Hepatocyte (in vitro differentiated cells): ENCODE data around the gene DNAJC5. TPM values are rescaled to one million over a fixed set of nuclear protein-coding genes. Genes with fewer than 3 reads are reported as not detected.

ENCODE experiments used
- DNase-seq: peaks from one replicate; pipeline ENCODE4 v3.0.0-alpha.2; 2016; ENCODE audit warnings: low spot score
- H2AFZ ChIP-seq: fragments of 200-600 bp; sonication (generic); 2 replicates; pipeline ENCODE4 v1.6.0; 2016; ENCODE audit warnings: antibody characterized with exemption, mild to moderate bottlenecking
- H3K27ac ChIP-seq: fragments of 200-600 bp; sonication (generic); 2 replicates; pipeline ENCODE4 v1.5.1; 2016; ENCODE audit warnings: mild to moderate bottlenecking
- H3K27me3 ChIP-seq: fragments of 200-600 bp; sonication (generic); 2 replicates; pipeline ENCODE4 v1.6.1; 2016
- H3K36me3 ChIP-seq: fragments of 200-600 bp; sonication (generic); replicated peaks from 2 replicates; pipeline ENCODE4 v1.5.1; 2016; ENCODE audit warnings: low read depth; ENCODE audit not compliant: insufficient read depth
- H3K4me1 ChIP-seq: fragments of 200-600 bp; sonication (generic); 2 replicates; pipeline ENCODE4 v1.5.1; 2016; ENCODE audit warnings: mild to moderate bottlenecking, moderate library complexity; ENCODE audit not compliant: insufficient read depth
- H3K4me2 ChIP-seq: fragments of 200-600 bp; sonication (generic); 2 replicates; pipeline ENCODE4 v1.6.0; 2016
- H3K4me3 ChIP-seq: fragments of 200-600 bp; sonication (generic); 2 replicates; pipeline ENCODE4 v1.5.1; 2016; ENCODE audit warnings: mild to moderate bottlenecking
- H3K79me2 ChIP-seq: fragments of 200-600 bp; sonication (generic); 2 replicates; pipeline ENCODE4 v1.6.0; 2017; ENCODE audit warnings: mild to moderate bottlenecking
- H3K9me2 ChIP-seq: fragments of 200-600 bp; sonication (generic); replicated peaks from 2 replicates; pipeline ENCODE4 v1.6.0; 2017; ENCODE audit warnings: mild to moderate bottlenecking; ENCODE audit not compliant: insufficient read depth
- H3K9me3 ChIP-seq: fragments of 200-600 bp; sonication (generic); 2 replicates; pipeline ENCODE4 v1.5.1; 2016; ENCODE audit warnings: low read depth, mild to moderate bottlenecking
- H4K20me1 ChIP-seq: fragments of 200-600 bp; sonication (generic); 2 replicates; pipeline ENCODE4 v1.6.0; 2016; ENCODE audit warnings: mild to moderate bottlenecking; ENCODE audit not compliant: insufficient read depth, poor library complexity, severe bottlenecking
- EZH2 ChIP-seq: fragments of 200-600 bp; sonication (generic); IDR thresholded peaks from 2 replicates; pipeline ENCODE4 v1.6.1; 2016; ENCODE audit warnings: antibody characterized with exemption, mild to moderate bottlenecking, borderline replicate concordance
- EZH2phosphoT487 ChIP-seq: fragments of 200-600 bp; sonication (generic); IDR thresholded peaks from one replicate; pipeline ENCODE4 v1.6.1; 2018; ENCODE audit warnings: antibody characterized with exemption, mild to moderate bottlenecking, low read depth, moderate library complexity; ENCODE audit not compliant: unreplicated experiment, severe bottlenecking
- WGBS: methylation state at CpG from one replicate; pipeline ENCODE4 v1.1.6; 2016; ENCODE audit warnings: low lambda C conversion rate; ENCODE audit errors: missing lambda C conversion rate; 5-methylcytosine and 5-hydroxymethylcytosine counted together
- polyA plus RNA-seq: library from polyadenylated mRNA; unstranded; fragments of >200 nt; fragmentation: Nextera tagmentation; extraction: Ambion mirVana; gene quantifications from 2 replicates; pipeline ENCODE4 v1.2.1, GENCODE V29; 2016
- total RNA-seq: library from RNA; depleted of rRNA; stranded (reverse); fragments of >200 nt; gene quantifications from 2 replicates; pipeline ENCODE4 v1.2.3, GENCODE V29; 2014
- TF ChIP-seq, protein P1 (sequence below): fragments of 200-600 bp; sonication (generic); IDR thresholded peaks from 2 replicates; pipeline ENCODE4 v1.5.1; 2016; ENCODE audit warnings: antibody characterized with exemption, mild to moderate bottlenecking; ENCODE audit not compliant: poor library complexity

Gene DNAJC5
- total and polyA plus RNA-seq, 2 experiments from 2014 or later: 10.2 to 39.6 TPM

DNA sequence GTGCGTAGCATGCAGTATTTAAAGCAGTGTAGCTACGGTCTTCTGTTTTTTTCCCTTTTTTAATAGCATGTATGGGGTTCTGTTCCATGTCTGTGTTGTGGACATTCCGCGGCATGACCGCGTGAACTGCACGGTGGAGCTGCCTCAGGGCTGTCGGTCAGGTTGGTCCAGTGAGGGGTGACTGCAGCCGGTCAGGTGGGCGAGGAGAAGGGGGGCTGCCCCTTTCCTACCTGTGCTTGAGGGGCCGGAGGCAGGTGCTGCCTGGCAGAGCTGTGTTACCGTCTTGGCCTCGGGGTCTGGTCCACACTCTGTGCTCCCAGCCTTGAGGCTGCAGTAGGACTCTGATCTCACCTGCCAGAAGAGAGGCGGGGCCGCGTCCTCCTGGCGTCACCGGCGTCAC lies 36.8 kb downstream of the DNAJC5 start:
- Histone ChIP-seq H3K9me3 (no peaks in the 10 kb centered on the region), H3K27me3 (no peaks in the 10 kb centered on the region), H3K4me3 (no peak overlapping the region), H3K27ac (no peak overlapping the region), H3K4me2 (no peak overlapping the region), H3K79me2 (peaks cover 11% of the 10 kb centered on the region), H3K4me1 (no peaks in the 10 kb centered on the region), H2AFZ (no peak overlapping the region), H3K9me2 (no peaks in the 10 kb centered on the region), H4K20me1 (peaks cover 16% of the 10 kb centered on the region), H3K36me3 (peaks cover 3% of the 10 kb centered on the region)
- DNase-seq: no peak
- WGBS: 93% methylated on average over 19 of the region's 19 CpGs
- no peak for TF ChIP-seq EZH2phosphoT487
- TF ChIP-seq, protein P1, sequence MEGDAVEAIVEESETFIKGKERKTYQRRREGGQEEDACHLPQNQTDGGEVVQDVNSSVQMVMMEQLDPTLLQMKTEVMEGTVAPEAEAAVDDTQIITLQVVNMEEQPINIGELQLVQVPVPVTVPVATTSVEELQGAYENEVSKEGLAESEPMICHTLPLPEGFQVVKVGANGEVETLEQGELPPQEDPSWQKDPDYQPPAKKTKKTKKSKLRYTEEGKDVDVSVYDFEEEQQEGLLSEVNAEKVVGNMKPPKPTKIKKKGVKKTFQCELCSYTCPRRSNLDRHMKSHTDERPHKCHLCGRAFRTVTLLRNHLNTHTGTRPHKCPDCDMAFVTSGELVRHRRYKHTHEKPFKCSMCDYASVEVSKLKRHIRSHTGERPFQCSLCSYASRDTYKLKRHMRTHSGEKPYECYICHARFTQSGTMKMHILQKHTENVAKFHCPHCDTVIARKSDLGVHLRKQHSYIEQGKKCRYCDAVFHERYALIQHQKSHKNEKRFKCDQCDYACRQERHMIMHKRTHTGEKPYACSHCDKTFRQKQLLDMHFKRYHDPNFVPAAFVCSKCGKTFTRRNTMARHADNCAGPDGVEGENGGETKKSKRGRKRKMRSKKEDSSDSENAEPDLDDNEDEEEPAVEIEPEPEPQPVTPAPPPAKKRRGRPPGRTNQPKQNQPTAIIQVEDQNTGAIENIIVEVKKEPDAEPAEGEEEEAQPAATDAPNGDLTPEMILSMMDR: no peak
- TF ChIP-seq EZH2: no peak

- TF ChIP-seq, protein P1: no peak
- TF ChIP-seq EZH2phosphoT487: no peak
- TF ChIP-seq EZH2: no peak
- H3K4me2 ChIP-seq: no peak overlapping the region
- no peaks in the 10 kb centered on the region for H3K4me1 ChIP-seq
- no peak for DNase-seq
- H3K27me3 ChIP-seq: no peaks in the 10 kb centered on the region
- 96% methylated on average over 17 of the region's 17 CpGs for WGBS
- H4K20me1 ChIP-seq: peaks cover 10% of the 10 kb centered on the region
- no peak overlapping the region for H2AFZ ChIP-seq
- no peak overlapping the region for H3K4me3 ChIP-seq
- no peaks in the 10 kb centered on the region for H3K9me3 ChIP-seq
- H3K36me3 ChIP-seq: peaks cover 3% of the 10 kb centered on the region
- peaks cover 7% of the 10 kb centered on the region for H3K79me2 ChIP-seq
- H3K9me2 ChIP-seq: no peaks in the 10 kb centered on the region
- H3K27ac ChIP-seq: no peak overlapping the region
Observed at GRCh38 chr20:63932606-63933160, 37.8 kb downstream of the DNAJC5 start.

GRCh38 chr20:63933646-63934045 lies 38.7 kb downstream of the DNAJC5 start:
- no peaks in the 10 kb centered on the region for H3K9me3 ChIP-seq
- H3K4me2 ChIP-seq: no peak overlapping the region
- H3K79me2 ChIP-seq: peaks cover 4% of the 10 kb centered on the region
- no peak overlapping the region for H2AFZ ChIP-seq
- no peak overlapping the region for H3K27ac ChIP-seq
- H3K36me3 ChIP-seq: no peaks in the 10 kb centered on the region
- no peak overlapping the region for H3K4me3 ChIP-seq
- no peak for DNase-seq
- 96% methylated on average over 5 of the region's 5 CpGs for WGBS
- H4K20me1 ChIP-seq: peaks cover 7% of the 10 kb centered on the region
- H3K9me2 ChIP-seq: no peaks in the 10 kb centered on the region
- TF ChIP-seq EZH2phosphoT487 (no peak), EZH2 (no peak)
- TF ChIP-seq, protein P1: no peak
- H3K4me1 ChIP-seq: no peaks in the 10 kb centered on the region
- H3K27me3 ChIP-seq: no peaks in the 10 kb centered on the region
